Stimulated activated CD4-positive, alpha-beta T cell treated with anti-CD3 and anti-CD28 coated beads, Interleukin-12 subunit alpha, Interleukin-12 subunit beta, amount 100 ng/mL, for 48 hours (primary cell): ENCODE measurements around the gene TSEN2.
"Not testable (repeated sequence)": the region's sequence is repeated elsewhere in the genome, so short reads cannot be mapped to it uniquely, and the experiment has no call there.

Source experiments
- DNase-seq, 3 donors: peaks; one replicate each; pipeline ENCODE4 v3.0.0-alpha.2; 2020; ENCODE audit warnings: low read depth in 2 of 3, low spot score in 1 of 3

Gene TSEN2

DNA sequence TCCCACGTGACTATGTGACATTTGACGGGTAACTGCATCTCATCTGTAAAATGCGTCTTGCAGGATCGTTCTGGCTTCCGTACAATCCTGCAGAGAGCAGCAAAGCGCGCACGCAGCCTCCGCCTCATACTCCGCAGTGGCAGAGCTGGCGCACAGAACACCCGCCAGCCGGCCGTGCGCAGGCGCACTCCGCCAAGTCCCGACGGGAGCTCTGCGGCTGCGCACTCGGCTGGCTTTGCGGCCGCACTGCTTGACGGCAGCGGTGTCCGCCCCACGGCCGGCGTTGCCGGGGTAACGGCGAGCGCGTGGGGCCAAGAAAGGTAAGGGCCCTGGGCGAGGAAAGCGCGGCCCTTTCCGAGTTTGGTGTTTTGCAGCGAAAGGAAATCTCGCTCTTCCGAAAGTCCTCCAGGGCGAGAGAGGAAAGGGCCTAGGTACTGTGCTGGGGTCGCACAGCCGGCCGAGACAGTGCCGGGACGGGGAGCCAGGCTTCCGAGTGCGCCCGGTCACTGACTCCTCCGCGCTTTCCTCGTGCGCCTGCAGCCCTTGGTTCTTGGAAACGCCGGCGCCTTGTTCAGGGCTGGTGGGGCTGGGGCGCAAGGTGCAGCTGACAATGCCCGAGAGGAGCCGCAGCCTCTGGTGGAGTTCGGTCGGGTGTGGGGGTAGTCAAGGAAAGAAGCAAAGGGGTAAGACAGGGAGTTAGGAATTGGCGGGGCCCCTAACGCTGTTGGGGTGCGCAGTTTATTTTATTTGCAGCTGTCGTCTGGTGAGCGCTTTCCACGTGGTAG is at the start of gene TSEN2:
TSEN2 (plus strand) TSS at position 283 of the 785 bp plus-strand sequence. CDS start 5,321 bp downstream, outside the sequence.
- peak; percentile 90 to 94 (median 92) for DNase-seq

DNA sequence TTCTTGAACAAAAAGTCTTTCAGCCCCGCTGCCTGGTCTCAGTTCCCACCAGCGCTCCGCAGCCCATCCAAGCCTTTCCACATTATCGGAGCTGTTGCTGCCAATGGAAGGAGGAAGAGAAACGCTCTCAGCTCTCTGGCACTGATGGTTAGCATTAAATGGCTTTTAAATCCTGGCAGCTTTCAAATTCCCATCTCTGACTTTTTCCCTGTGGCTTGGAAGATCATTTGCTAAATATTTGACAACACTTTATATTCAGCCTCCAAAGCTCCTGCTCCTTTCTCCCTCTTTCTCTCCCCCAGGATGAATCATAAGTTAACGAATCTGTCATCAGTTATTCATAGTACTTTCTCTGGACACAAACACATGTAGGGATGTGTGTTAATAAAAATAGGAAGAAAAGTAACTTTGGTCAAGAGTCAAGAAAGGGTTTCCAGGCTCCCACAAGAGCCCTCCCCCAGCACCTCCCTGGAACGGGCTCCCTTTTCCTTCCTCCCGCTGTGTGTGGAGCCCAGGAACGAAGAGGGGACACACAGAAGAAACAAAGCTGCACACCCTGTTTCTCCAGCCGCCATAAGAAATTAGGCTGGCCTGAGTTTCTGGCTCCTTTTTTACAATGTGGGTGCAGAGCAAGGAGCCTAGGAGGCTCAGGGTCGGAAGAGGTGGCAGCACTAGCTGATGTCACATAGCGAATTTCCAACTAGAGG is 47.6 kb upstream of the TSEN2 start:
- no peak for DNase-seq

DNA sequence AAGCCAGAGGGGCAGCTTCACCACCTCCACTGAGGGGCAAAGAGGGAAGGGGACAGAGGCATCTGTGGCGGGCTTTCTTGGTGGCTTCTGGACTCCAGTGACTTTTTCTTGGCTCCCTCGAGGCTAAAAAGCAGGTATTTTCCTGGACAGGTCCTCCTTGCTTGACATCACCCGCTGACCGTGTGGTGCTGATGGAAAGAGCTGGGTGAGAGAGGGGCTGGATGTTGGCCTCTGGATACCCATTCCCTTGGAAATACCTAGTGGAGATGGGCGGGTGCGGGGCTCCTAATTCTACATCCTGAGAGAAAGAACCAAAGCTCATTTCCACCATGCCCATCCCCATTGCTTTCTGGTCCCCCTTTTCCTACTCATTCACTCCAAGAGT is 47.1 kb upstream of the TSEN2 start:
- DNase-seq: no peak

DNA sequence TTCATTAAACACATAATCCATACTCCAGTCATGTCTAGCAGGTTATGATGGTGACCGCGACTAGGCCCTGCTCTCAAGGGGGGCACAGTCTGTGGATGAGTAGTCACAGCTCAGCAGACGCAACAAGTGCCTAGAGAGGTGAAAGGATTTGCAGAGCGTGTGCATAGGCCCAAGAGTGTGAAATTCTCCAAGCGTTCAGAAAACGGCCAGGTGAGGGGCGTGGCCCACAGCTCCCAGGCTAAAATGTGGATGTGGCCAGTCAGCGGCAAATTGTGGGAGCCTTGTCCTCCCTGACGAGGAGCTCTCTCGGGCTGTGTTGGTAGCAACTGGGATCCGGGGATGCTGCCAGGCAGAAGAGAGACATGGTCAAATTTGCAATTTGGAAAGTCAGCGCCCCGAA is 46.4 kb upstream of the TSEN2 start:
- no peak for DNase-seq

DNA sequence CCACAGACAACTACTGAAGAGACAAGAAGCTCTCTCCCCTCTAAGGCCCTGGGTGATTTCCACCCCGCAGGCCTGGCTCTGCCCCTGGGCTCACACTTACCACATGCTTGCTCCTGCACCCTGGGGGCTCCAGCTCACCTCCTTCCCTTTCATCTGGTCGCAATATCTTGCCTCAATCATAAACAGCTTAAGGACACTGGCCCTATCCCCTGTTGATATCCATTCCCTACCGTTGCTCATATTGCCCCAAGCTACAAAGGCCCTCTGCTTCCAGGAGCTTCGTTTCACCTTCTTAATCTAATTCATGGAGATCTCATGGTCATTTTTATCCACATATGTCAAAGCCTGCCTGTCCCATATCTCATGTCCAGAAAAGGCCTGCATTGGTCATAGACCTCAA is 46.0 kb upstream of the TSEN2 start:
- DNase-seq: no peak

DNA sequence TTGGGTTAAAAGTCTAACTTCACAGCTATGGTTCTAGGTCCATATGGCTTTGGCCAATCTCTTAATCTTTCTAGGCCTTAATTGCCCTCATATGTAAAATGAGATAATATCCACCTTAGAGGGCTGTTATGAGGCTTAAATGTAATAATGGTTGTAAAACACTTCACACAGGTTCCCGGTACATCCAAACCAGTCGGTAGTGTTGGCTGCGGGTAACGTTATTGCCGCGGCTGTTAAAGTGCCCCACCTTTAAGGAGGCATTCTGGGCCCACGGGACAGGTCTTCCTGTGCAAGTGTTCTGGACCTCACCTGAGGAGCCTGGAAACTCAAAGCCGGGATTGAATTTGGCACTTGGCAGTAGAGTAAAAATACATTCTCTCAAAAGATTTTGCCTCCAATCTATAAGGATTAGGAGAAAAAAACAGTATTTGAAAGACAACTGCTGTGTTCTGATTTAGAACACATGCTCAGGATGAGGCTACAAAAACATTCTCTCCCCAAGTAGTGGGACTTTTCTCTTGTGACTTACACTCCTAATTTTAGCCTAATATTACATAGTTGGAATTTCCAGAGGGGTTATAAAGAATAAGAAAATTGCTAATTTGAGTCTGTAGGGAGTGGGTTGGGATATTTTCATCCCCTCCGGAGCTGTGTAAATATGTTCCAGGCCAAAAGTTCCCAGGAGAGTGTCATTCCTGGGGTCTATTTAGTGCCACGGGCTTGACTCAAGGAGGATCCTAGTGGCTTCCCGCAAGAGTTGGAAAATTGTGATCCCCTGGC is 44.9 kb upstream of the TSEN2 start:
- DNase-seq: no peak

DNA sequence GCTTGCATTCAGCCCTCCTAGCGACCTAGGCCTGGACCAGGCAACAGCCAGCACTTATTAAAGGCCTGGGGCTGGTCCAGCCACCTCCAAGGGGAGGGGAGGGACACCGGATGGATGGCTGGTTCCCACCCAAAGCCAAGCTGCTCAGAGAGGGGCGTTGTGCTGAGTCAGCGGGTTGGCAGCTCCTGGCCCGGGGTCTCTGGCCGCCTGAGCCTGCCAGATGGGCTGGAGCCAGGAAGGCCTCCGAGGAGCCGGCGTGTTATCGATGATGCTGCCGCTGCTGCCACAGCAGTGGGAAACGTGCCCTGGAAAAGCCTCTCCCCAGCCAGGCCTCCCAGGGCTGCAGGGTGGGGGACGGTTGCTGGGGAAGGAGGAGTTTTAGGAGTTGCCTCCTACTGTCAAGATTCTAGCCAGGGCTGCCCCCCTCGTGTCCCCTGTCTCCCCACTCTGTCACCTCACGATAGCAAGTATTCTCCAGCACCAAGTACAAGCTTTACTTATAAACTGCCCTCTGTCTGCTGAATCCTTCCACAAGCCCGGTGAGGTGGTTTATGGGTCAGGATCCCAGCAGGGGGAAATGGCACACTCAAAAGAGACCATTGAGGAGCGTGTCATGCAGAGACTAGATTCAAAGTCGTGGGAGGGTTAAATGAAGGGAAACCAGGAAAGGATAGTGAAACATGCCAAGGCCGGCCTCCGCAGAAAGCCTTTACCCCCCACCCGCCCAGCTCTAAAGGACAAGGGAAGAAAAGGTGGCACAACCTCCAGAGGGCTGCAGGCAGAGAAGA is 43.2 kb upstream of the TSEN2 start:
- no peak for DNase-seq

DNA sequence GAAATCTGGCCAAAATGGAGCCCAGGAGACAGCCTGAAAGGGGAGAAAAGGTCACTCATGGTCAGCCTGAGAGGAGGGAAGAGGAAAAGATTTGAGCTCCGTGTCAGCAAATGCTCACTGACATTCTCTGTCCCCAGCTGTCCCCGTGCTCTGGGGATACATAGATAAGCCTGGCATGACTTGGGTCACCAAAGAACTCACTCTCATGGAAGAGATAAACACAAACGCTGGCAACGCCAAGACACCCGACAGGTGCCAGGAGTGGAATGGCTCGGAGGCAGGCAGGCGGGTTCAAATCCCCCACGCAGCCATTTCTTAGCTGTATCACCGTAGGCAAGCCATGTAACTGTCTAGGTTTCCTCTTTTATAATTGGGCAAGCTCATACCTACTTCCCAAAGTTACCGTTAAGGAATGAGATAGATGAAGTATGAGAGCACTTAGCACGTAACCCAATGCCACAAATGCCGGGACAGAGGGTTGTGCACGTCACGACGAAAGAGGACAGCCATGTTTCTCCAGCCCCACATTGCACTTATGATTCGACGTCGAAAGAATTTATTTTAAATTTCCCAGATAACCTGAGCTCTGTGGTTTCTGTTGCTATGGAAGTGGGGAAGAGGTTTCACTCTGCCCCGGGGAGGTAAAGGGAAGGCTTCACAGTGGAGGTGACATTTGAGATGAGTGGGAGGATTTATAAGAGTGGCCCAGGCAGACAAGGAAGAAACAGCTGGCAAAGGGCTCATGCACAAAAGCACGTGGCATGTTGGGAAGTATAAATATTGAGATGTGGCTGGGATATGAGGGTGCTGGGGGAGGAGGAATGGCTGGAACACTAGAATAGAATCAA is 41.4 kb upstream of the TSEN2 start:
- DNase-seq: no peak

DNA sequence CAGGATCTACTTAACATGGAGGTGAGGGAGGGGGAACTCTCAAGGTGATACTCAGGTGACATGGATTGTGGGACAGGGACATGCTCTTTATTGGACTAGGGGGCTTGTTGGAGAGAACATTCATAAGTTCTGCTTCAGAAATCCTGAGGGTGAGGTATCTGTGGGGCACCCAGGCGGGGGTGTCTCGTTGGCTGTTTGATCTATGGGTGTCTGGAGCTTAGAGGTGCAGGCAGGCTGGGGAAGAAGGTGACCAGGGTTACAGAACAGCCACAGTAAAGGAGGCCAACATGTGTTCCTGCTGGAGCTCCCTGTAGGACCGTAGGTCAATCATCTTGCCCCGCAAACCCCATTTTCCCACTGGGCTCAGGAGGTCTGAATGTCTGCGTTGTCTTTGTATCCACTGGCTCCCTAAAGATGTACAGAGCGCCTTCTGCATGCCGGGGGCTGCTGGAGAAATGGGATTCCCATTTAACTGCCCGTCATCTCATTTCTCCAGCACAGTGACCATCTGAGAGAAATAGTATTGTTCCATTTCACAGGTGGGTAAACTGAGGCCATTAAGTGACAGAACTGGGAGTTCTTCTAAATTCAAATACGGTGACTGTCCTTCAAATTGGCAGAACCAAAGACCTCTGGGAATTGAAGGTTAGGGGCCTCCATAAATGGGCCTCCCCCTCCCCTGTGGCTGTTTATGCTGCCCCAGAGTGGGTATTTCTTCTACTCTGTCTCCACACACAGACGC is 40.3 kb upstream of the TSEN2 start:
- DNase-seq: no peak

DNA sequence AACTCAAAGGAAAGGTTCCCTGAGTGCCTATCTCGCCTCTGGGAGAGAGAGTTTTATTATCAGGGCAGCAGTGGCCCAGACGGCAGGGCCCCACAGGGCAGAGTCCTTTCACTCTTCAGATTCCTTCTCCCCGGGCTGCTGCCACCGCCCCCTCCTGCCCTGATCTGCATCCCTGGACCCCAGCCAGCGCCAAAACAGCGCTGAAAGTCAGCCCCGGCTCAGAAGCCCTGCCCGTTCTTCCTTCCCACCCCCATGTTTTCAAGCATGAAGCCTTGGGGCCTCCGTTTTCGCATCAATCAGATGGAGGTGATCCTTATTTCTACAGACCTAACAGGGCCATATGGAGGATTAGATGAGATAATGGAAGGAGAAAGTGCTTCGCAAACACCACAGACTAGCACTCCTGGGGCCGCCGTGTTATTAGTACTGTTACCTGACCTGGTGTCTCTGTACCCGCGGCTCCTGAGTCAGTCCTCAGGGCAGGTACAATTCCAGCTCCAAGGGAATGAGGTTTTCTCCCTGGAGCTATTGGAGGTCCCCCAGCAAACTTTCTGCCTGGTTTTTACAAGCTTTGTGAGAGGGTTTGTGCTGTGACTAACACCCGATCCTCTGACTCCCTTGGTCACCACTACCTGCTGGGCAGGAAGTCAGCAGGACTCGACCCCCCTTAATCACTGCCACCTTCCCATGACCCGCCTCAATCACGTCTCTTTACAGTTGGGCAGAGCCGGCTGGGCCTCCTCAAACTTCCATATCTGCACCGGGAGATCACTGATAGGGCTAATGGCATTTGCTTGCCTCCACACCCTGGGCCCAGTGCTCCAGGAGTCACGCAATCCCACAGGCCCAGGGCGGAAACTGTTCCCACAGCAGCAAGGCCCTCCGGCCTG is 39.5 kb upstream of the TSEN2 start:
- DNase-seq: no peak

DNA sequence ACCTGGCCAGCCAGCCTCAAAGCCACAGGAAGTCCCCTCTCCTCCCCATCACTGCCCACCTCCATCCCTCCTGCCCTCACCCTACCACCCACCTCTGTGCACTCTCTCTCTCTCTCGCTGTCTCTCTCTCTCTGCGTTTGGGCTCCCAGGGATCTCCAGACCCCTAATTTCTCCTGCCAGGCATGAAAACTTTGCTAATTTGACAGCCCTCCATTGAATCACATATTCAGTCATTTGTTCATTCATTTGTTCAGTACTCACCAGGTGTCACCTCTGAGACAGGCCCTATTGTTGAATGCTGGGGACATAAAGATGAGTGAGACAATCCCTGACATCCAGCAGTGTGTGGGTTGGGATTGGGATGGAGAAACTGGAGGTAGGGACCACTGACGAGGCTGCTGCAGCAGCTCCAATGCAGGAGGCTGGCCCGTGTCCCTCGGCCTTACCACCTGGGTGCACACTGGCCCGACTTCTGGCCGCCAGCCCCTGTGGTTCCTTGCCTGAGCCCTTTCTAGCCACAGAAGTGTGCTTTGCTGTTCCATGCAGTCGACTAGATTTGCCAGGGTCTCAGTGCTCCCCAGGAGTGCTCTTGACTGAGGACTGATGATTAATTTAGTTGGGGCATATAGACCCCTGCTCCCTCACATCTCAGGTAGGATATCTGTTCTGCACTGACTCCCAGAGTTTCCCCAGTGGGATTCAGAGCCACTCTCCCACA is 38.6 kb upstream of the TSEN2 start:
- DNase-seq: no peak

DNA sequence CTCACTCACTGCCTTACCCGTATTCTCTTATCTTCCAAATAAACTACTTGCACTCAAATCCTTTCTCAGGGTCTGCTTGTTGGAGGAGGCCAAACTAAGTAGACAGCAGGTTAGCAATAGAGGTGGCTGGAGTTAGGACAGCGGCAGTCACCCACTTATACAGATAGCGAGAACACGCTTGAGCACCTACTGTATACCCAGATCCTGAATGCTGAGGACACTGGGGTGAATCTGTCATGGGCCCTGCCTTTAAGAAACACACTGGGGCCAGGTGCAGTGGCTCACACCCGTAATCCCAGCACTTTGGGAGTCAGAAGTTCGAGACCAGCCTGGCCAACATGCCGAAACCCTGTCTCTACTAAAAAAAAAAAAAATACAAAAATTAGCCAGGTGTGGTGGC is 38.0 kb upstream of the TSEN2 start:
- DNase-seq: no peak

DNA sequence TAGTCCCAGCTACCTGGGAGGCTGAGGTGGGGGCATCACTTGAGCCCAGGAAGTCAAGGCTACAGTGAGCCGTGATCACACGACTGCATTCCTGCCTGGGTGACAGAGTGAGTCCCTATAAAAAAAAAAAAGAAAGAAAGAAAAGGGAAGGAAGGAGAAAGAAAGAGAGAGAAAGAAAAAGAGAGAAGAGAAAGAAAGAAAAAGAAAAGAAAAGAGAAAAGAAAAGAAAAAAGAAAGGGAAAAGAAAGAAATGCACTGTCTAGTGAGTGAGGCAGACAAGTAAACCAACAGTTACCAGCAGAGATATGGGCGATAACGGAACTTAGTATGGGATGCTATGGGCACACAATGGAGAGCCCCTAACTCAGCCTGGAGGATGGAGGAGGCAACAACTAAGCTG is 37.2 kb upstream of the TSEN2 start:
- no peak for DNase-seq

DNA sequence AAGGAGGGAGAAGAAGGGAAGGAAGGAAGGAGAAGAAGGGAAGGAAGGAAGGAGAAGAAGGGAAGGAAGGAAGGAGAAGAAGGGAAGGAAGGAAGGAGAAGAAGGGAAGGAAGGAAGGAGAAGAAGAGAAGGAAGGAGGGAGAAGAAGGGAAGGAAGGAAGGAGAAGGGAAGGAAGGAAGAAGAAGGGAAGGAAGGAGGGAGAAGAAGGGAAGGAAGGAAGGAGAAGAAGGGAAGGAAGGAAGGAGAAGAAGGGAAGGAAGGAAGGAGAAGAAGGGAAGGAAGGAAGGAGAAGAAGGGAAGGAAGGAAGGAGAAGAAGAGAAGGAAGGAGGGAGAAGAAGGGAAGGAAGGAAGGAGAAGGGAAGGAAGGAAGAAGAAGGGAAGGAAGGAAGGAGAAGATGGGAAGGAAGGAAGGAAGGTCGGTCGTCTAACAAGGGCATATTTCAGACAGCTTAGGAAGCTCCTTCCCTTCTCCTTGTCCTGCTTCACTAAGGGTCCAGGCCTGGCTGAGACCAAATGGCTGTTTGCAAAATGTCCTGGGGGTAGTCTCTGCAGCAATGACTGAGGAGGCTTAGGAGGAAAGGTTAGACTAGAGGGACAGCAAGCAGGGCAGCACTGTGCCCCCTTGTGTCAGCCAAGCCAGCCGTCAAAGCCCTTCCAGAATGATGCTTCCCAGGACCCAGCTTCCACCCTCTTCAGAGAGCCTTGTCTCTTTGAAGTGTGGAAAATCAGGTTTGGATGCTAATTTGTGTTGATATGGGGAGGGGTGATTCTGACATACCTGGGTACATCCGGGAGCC is 35.7 kb upstream of the TSEN2 start:
- DNase-seq: not testable (repeated sequence)

DNA sequence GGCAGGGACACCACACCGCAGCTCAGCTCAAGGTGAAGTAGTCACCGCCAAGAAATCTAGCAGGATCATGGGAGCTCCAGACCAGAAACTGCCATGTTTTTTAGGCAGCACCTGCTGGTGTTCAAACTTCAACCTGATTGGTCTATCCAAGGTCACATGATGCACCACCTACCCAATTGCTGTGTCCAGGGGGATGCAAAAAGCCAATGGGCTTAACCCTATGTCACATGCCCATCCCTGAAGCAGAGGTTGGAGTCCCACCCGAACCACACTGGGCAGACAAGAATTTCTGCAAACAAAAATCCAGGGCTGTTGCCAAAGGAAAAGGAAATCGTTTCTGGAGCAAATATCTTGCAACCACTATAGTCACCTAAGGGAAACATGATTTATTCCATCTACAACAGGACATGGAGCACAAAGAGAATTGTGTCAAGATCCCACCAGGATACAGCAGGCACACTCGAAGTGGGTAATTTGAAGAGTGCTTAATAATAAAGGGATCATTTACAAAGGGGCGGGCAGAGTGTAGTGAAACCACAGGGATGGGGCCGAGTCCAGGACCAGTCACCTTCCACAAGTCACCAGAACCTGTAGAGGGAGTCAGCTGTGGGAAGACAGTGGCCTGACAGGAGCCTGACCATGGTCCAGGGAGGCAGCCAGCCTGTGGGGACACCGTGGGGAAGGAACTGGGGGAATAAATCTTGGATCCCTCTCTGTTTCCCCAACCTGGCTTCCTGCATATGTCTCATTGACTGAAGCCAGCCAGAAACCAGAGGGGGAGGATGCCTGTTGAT is 34.2 kb upstream of the TSEN2 start:
- no peak for DNase-seq

DNA sequence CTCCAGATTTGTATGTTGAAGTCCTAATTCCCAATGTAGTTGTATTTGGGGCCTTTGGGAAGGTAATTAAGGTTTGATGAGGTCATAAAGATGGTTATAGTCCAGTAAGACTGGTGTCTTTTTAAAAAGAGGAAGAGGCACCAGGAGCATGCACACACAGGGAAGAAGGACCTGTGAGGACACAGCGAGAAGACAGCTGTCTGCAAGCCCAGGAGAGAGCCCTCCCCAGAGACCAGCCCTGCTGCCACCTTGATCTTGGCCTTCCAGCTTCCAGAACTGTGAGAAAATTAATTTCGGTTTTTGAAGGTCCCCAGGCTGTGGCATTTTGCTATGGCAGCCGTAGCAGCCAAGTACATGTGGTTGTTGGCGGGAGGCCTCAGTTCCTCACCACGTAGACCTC is 32.8 kb upstream of the TSEN2 start:
- DNase-seq: no peak
